ENCODE results near the gene APOE.

- no peak for TF ChIP-seq CTCF (IDR thresholded peaks at IDR 0.05; ENCODE audit: low read length)
- no peak for TF ChIP-seq EZH2 (IDR thresholded peaks at IDR 0.05; ENCODE audit: borderline replicate concordance, low read length)
Observed at GRCh38 chr19:44931541-44931940, 25.9 kb downstream of the APOE start.
